ENCODE results near the gene SORT1. TPM values are rescaled to one million over a fixed set of nuclear protein-coding genes. Genes with fewer than 3 reads are reported as not detected.

Gene SORT1
- total and polyA plus RNA-seq, 4 donors = 47.3 to 310 (median 96.9) TPM

DNA sequence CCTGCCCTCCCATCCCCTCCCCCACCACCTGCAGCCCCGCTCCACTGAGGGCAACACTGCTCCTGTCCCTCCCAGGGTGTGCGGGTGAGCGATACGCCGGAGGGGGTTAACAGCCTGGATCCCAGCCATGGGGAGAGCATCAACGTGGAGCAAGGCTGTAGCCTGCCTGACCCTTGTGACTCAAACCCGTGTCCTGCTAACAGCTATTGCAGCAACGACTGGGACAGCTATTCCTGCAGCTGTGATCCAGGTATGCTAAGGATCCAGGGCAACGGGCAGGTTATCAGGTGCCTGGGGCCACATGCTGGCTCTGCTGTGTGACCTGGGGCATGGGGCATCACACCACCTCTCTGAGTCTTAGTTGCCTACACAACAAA lies 133.4 kb downstream of the SORT1 start:
- Histone ChIP-seq H3K4me1 (ENCODE audit: control insufficient read depth in 1 of 2, insufficient read depth in 2 of 2, low read length in 2 of 2) (no peaks in the 10 kb centered on the region), H3K4me3 (ENCODE audit: low read length in 2 of 2) (no peak overlapping the region), H3K36me3 (ENCODE audit: control insufficient read depth in 1 of 2, insufficient read depth in 2 of 2, low read length in 1 of 2) (no peaks in the 10 kb centered on the region), H3K27me3 (ENCODE audit: control insufficient read depth in 1 of 2, insufficient read depth in 2 of 2, low read length in 1 of 2) (no peaks in the 10 kb centered on the region), H3K9me3 (ENCODE audit: control insufficient read depth, low read length) (no peaks in the 10 kb centered on the region), H3K27ac (ENCODE audit: low read depth in 1 of 2, low read length in 2 of 2) (no peak overlapping the region)
- intact Hi-C loops (cut with DNase I) = loop anchor here in 1 of 2 donors (5.0 kb wide), 1 partner anchor 268 kb away; no protein-coding TSS in a partner anchor
- no peak for ATAC-seq (ENCODE audit: low FRiP score)
- WGBS, 2 donors = 75 to 79% methylated on average over 9 of the region's 9 CpGs
- no peak for DNase-seq

DNA sequence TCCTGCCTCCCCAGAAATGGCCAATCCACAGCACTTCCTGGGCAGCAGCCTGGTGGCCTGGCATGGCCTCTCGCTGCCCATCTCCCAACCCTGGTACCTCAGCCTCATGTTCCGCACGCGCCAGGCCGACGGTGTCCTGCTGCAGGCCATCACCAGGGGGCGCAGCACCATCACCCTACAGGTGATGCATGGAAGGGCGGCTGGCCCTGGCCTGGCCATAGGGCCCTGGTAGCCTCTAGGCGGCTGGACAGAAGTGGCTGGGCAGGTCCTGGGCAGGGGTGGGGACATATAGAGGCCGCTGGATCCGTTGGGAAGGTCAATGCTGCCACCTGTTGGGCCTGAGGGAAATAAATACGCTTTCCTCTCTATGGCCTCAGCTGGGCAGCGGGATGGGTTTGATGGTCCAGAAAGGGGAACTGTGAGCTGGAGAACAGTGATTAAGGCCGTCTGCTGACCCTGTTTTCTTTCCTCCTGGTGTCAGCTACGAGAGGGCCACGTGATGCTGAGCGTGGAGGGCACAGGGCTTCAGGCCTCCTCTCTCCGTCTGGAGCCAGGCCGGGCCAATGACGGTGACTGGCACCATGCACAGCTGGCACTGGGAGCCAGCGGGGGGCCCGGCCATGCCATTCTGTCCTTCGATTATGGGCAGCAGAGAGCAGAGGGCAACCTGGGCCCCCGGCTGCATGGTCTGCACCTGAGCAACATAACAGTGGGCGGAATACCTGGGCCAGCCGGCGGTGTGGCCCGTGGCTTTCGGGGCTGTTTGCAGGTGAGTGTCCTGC lies 133.9 kb downstream of the SORT1 start:
- intact Hi-C loops (cut with DNase I) = loop anchor here in 1 of 2 donors (5.0 kb wide), 1 partner anchor 269 kb away; no protein-coding TSS in a partner anchor
- WGBS, 2 donors = 57 to 61% methylated on average over 28 to 29 of the region's 29 CpGs
- Histone ChIP-seq H3K36me3 (ENCODE audit: control insufficient read depth in 1 of 2, insufficient read depth in 2 of 2, low read length in 1 of 2) (no peaks in the 10 kb centered on the region), H3K9me3 (ENCODE audit: control insufficient read depth, low read length) (no peaks in the 10 kb centered on the region), H3K4me1 (ENCODE audit: control insufficient read depth in 1 of 2, insufficient read depth in 2 of 2, low read length in 2 of 2) (no peaks in the 10 kb centered on the region), H3K4me3 (ENCODE audit: low read length in 2 of 2) (no peak overlapping the region), H3K27ac (ENCODE audit: low read depth in 1 of 2, low read length in 2 of 2) (no peak overlapping the region), H3K27me3 (ENCODE audit: control insufficient read depth in 1 of 2, insufficient read depth in 2 of 2, low read length in 1 of 2) (no peaks in the 10 kb centered on the region)
- peak; percentile 87 to 94 for DNase-seq
- peak; percentile 86 for ATAC-seq (ENCODE audit: low FRiP score)

DNA sequence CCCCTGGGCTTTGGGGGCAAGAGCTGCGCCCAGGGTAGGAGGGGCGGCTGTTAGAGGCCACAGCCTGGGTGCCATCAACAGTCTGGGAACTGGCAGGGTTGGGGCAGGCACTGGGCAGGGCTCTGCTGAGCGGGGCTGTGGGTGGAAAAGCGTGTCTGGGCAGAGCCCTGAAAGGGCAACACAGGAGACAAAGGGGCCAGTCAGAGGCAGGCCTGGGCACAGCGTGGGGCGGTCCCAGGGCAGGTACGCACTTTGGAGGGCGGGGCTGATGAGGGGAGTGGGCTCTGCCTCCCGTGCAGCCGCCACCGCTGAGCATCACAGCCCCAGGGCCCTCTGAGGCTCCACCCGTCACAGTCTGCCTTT lies 134.5 kb downstream of the SORT1 start:
- 72 to 78% methylated on average over 12 of the region's 12 CpGs for WGBS, 2 donors
- peak; percentile 1 for ATAC-seq (ENCODE audit: low FRiP score)

DNA sequence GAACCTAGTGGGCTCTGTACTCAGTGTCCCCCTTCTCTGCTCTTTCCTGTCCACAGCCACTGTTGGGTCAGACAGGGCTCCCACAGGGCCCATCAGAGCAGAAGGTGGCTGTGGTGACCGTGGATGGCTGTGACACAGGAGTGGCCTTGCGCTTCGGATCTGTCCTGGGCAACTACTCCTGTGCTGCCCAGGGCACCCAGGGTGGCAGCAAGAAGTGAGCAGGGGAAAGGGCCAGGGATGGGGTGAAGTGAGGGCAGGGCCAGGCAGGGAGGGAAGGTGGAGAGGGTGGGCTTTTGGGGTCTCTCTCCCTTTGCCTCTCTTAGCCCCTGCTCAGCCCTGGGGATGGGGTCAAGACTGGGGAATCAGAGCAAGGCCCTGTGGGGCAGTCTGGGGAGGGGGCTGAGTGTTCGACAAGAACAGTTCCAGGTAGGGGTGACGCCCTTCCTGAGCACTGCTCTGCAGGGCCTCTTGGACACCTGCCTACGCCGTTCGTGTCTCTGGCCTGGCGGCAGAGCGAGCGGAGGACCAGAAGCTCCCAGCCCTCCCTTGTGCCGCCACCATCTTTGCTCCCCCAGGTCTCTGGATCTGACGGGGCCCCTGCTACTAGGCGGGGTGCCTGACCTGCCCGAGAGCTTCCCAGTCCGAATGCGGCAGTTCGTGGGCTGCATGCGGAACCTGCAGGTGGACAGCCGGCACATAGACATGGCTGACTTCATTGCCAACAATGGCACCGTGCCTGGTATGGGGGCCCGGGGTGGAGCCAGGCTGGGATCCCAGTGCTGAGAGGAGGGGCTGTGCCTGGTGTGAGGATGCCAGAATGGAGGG lies 135.3 kb downstream of the SORT1 start:
- no peak overlapping the region for H3K27ac ChIP-seq (ENCODE audit: low read depth in 1 of 2, low read length in 2 of 2)
- 78% methylated on average over 18 to 22 of the region's 22 CpGs for WGBS, 2 donors
- no peaks in the 10 kb centered on the region for H3K36me3 ChIP-seq (ENCODE audit: control insufficient read depth in 1 of 2, insufficient read depth in 2 of 2, low read length in 1 of 2)
- no peaks in the 10 kb centered on the region for H3K4me1 ChIP-seq (ENCODE audit: control insufficient read depth in 1 of 2, insufficient read depth in 2 of 2, low read length in 2 of 2)
- intact Hi-C loops (cut with DNase I) = loop anchor here in 1 of 2 donors (5.0 kb wide), 1 partner anchor 270 kb away; no protein-coding TSS in a partner anchor
- H3K4me3 ChIP-seq (ENCODE audit: low read length in 2 of 2) = no peak overlapping the region
- H3K9me3 ChIP-seq (ENCODE audit: control insufficient read depth, low read length) = no peaks in the 10 kb centered on the region
- peak in 1 of 2 donors; percentile 41 for DNase-seq
- no peak for ATAC-seq (ENCODE audit: low FRiP score)
- no peaks in the 10 kb centered on the region for H3K27me3 ChIP-seq (ENCODE audit: control insufficient read depth in 1 of 2, insufficient read depth in 2 of 2, low read length in 1 of 2)

More for the DNA sequence above, 134.5 kb downstream of the SORT1 start:
- intact Hi-C loops (cut with DNase I) = loop anchor here in 1 of 2 donors (5.0 kb wide), 1 partner anchor 269 kb away; no protein-coding TSS in a partner anchor
- Histone ChIP-seq H3K27ac (ENCODE audit: low read depth in 1 of 2, low read length in 2 of 2) (no peak overlapping the region), H3K9me3 (ENCODE audit: control insufficient read depth, low read length) (no peaks in the 10 kb centered on the region), H3K27me3 (ENCODE audit: control insufficient read depth in 1 of 2, insufficient read depth in 2 of 2, low read length in 1 of 2) (no peaks in the 10 kb centered on the region), H3K4me3 (ENCODE audit: low read length in 2 of 2) (no peak overlapping the region), H3K36me3 (ENCODE audit: control insufficient read depth in 1 of 2, insufficient read depth in 2 of 2, low read length in 1 of 2) (no peaks in the 10 kb centered on the region), H3K4me1 (ENCODE audit: control insufficient read depth in 1 of 2, insufficient read depth in 2 of 2, low read length in 2 of 2) (no peaks in the 10 kb centered on the region)
- peak in 1 of 2 donors; percentile 46 for DNase-seq

DNA sequence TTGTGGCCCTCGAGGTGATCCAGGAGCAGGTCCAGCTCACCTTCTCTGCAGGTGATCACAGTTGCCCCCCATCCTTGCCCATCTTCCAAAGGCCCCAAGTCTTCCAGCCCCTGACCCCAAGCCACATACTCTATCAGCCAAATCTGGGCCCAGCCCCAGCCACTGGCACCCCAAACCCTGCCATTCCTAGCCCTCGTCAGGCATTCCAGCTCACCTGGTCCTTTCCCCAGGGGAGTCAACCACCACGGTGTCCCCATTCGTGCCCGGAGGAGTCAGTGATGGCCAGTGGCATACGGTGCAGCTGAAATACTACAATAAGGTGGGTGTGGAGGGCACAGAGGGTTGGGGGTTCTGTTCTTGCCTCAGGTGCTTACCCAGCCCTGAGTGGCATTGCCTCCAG lies 136.1 kb downstream of the SORT1 start:
- intact Hi-C loops (cut with DNase I) = loop anchor here in 1 of 2 donors (5.0 kb wide), 1 partner anchor 271 kb away; no protein-coding TSS in a partner anchor
- Histone ChIP-seq H3K36me3 (ENCODE audit: control insufficient read depth in 1 of 2, insufficient read depth in 2 of 2, low read length in 1 of 2) (no peaks in the 10 kb centered on the region), H3K27me3 (ENCODE audit: control insufficient read depth in 1 of 2, insufficient read depth in 2 of 2, low read length in 1 of 2) (no peaks in the 10 kb centered on the region), H3K4me3 (ENCODE audit: low read length in 2 of 2) (no peak overlapping the region), H3K27ac (ENCODE audit: low read depth in 1 of 2, low read length in 2 of 2) (no peak overlapping the region), H3K4me1 (ENCODE audit: control insufficient read depth in 1 of 2, insufficient read depth in 2 of 2, low read length in 2 of 2) (no peaks in the 10 kb centered on the region), H3K9me3 (ENCODE audit: control insufficient read depth, low read length) (no peaks in the 10 kb centered on the region)
- DNase-seq (no peak), ATAC-seq (ENCODE audit: low FRiP score) (no peak)
- WGBS, 2 donors = 86 to 88% methylated on average over 6 of the region's 6 CpGs

DNA sequence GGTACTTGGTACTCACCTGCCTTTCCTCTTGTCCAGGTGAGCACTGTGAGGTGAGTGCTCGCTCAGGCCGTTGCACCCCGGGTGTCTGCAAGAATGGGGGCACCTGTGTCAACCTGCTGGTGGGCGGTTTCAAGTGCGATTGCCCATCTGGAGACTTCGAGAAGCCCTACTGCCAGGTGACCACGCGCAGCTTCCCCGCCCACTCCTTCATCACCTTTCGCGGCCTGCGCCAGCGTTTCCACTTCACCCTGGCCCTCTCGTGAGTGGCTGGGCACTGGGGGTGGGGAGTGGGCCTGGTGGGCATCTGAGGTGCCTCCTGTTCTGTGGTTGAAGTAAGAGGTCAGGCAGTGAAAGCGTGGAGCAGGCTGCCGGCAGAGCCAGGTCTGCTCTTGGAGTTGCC lies 136.7 kb downstream of the SORT1 start:
- no peak for ATAC-seq (ENCODE audit: low FRiP score)
- H3K4me3 ChIP-seq (ENCODE audit: low read length in 2 of 2) = no peak overlapping the region
- 91 to 92% methylated on average over 16 of the region's 16 CpGs for WGBS, 2 donors
- no peaks in the 10 kb centered on the region for H3K9me3 ChIP-seq (ENCODE audit: control insufficient read depth, low read length)
- DNase-seq = no peak
- no peaks in the 10 kb centered on the region for H3K36me3 ChIP-seq (ENCODE audit: control insufficient read depth in 1 of 2, insufficient read depth in 2 of 2, low read length in 1 of 2)
- no peaks in the 10 kb centered on the region for H3K4me1 ChIP-seq (ENCODE audit: control insufficient read depth in 1 of 2, insufficient read depth in 2 of 2, low read length in 2 of 2)
- H3K27me3 ChIP-seq (ENCODE audit: control insufficient read depth in 1 of 2, insufficient read depth in 2 of 2, low read length in 1 of 2) = no peaks in the 10 kb centered on the region
- no peak overlapping the region for H3K27ac ChIP-seq (ENCODE audit: low read depth in 1 of 2, low read length in 2 of 2)
- intact Hi-C loops (cut with DNase I) = loop anchor here in 1 of 2 donors (5.0 kb wide), 1 partner anchor 271 kb away; no protein-coding TSS in a partner anchor

DNA sequence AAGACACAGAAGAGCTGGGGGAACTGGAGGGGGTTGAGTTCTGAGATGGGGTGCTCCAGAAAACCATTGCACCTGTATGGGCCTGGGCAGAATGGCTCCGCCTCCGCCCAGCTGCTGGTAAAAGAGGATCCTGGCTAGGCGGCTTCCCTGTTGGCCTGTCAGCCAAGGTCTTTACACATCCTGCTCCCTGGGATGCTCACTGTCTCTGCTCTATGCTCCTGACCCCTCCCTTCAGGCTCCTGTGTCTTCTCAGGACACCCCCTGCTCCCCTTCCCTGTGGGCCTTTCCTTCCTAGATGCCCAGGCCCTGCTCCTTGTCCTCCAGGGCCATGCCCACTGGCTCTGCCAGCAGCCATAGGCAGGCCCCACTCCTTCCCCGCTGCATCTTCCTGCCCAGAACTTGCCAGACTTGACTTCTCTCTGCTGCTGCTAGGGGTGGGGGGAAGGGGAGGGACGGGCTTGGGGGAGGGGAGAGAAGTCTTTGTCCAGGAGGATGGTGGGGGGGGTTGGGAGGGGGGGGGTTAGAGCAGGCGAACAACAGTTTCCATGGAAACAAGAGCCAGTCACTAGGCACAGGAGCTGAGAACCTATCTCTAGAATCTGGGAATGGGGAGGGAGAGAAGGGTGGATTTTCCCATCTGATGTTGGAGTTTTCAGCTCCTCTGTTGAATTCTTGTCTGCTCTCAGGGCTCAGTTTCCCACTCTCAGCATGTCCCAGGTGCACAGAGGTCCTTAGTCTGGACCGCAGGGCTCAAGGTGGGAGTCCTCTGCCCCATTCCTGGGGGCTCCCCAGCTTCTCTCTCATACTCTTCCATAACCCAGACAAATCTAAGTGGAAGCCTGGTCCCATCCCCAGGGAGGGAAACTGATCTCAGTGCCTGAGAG lies 137.8 kb downstream of the SORT1 start:
- Histone ChIP-seq H3K27ac (ENCODE audit: low read depth in 1 of 2, low read length in 2 of 2) (no peak overlapping the region), H3K4me1 (ENCODE audit: control insufficient read depth in 1 of 2, insufficient read depth in 2 of 2, low read length in 2 of 2) (no peaks in the 10 kb centered on the region), H3K36me3 (ENCODE audit: control insufficient read depth in 1 of 2, insufficient read depth in 2 of 2, low read length in 1 of 2) (no peaks in the 10 kb centered on the region), H3K9me3 (ENCODE audit: control insufficient read depth, low read length) (no peaks in the 10 kb centered on the region), H3K27me3 (ENCODE audit: control insufficient read depth in 1 of 2, insufficient read depth in 2 of 2, low read length in 1 of 2) (no peaks in the 10 kb centered on the region), H3K4me3 (ENCODE audit: low read length in 2 of 2) (no peak overlapping the region)
- WGBS, 2 donors = 77 to 84% methylated on average over 7 of the region's 7 CpGs
- ATAC-seq (ENCODE audit: low FRiP score) (no peak), DNase-seq (no peak)
- intact Hi-C loops (cut with DNase I) = loop anchor here in 1 of 2 donors (5.0 kb wide), 1 partner anchor 272 kb away; no protein-coding TSS in a partner anchor

All from aorta (tissue), 5 donors.